ENCODE data around the gene SLC6A8.

GRCh38 chrX:153734871-153735270 lies 47.1 kb downstream of the SLC6A8 start:
- no peak for TF ChIP-seq NFIC (IDR thresholded peaks at IDR 0.05)
- TF ChIP-seq EP300 (IDR thresholded peaks at IDR 0.05; ENCODE audit: borderline replicate concordance), result no peak
- no peak for TF ChIP-seq RAD21 (IDR thresholded peaks at IDR 0.05; ENCODE audit: low read depth)
- no peak for TF ChIP-seq CREB1 (IDR thresholded peaks at IDR 0.05; ENCODE audit: low read depth)
- no peak for TF ChIP-seq TCF12 (IDR thresholded peaks at IDR 0.05; ENCODE audit: low read depth)
- no peak for TF ChIP-seq MAX (IDR thresholded peaks at IDR 0.05)
- TF ChIP-seq REST (IDR thresholded peaks at IDR 0.05; ENCODE audit: low read depth), result no peak
- no peak for TF ChIP-seq TAF1 (IDR thresholded peaks at IDR 0.05; ENCODE audit: low read depth)
- no peak for TF ChIP-seq TEAD4 (IDR thresholded peaks at IDR 0.05)
- no peak for TF ChIP-seq YY1 (IDR thresholded peaks at IDR 0.05; ENCODE audit: low read depth)
- TF ChIP-seq FOXM1 (IDR thresholded peaks at IDR 0.05; ENCODE audit: borderline replicate concordance, low read depth), result no peak
- no peak for TF ChIP-seq EGR1 (IDR thresholded peaks at IDR 0.05)
- no peak for TF ChIP-seq ZBTB7A (IDR thresholded peaks at IDR 0.05; ENCODE audit: low read depth)

Measured in Ishikawa (cell line).